ENCODE data around the gene SF3A1. TPM values are rescaled to one million over a fixed set of nuclear protein-coding genes. Genes with fewer than 3 reads are reported as not detected.
A peak's percentile ranks its signal among the peaks of the same experiment; 100 is the strongest.

SF3A1 gene
- total and polyA plus RNA-seq, 2 experiments from 2014 or later, result 45.8 to 84.6 TPM

- Histone ChIP-seq H3K27ac (no peak overlapping the region), H3K79me2 (peaks cover 9% of the 10 kb centered on the region), H3K9me2 (replicated peaks; ENCODE audit: insufficient read depth) (no peaks in the 10 kb centered on the region), H3K27me3 (no peaks in the 10 kb centered on the region), H3K9me3 (ENCODE audit: low read depth) (no peaks in the 10 kb centered on the region), H3K4me1 (ENCODE audit: insufficient read depth) (peaks cover 5% of the 10 kb centered on the region), H3K4me2 (peak overlapping the region; percentile 99), H3K4me3 (peak overlapping the region; percentile 96), H2AFZ (peak overlapping the region; percentile 90), H3K36me3 (replicated peaks; ENCODE audit: insufficient read depth, low read depth) (no peaks in the 10 kb centered on the region), H4K20me1 (ENCODE audit: insufficient read depth, poor library complexity, severe bottlenecking) (no peaks in the 10 kb centered on the region)
- WGBS (ENCODE audit: low lambda C conversion rate, missing lambda C conversion rate), result 31% methylated on average over 11 of the region's 11 CpGs
- no peak for DNase-seq (ENCODE audit: low spot score)
- no peak for TF ChIP-seq CTCF (IDR thresholded peaks at IDR 0.05; ENCODE audit: poor library complexity)
- no peak for TF ChIP-seq EZH2 (IDR thresholded peaks at IDR 0.05; ENCODE audit: borderline replicate concordance)
- TF ChIP-seq EZH2phosphoT487 (IDR thresholded peaks at IDR 0.05; ENCODE audit: low read depth, severe bottlenecking, unreplicated experiment), result no peak
Measured at GRCh38 chr22:30397656-30398635, 41.3 kb upstream of the SF3A1 start.

DNA sequence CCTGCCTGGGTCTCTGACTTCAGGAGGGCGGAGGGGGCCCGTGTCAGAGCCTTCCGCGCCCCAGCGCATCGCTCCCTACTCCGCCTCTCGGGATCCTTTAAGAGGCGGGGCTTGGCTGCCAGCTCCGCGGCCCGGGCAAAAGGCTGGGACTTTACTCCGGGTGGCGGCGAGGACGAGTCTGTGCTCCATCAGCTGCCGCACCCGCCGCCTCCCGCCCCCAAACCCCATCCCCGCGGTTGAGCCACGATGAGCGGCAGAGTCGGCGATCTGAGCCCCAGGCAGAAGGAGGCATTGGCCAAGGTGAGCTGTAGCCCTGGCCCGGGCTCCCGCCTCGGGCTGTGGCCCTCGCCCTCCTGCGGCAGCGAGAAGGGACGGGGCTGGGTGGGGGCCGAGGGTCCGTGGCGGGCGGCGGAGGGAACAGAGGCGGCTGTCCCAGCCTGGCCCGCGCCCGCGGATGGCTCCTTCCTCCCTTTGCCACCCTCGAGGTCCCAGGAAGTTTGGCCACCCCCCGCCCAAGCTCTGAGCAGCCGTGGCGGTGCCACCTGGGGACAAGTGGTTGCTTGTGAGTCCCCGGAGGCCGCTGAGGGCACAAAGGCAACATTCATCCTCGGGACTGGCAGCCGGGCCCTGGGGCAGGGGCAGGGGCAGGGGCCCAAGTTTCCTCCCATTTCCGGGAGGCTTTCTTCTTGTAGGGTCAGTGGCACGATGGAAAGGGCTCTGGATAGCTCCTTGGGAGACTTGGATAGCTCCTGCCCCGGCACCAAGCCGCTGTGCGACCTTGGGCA is 40.4 kb upstream of the SF3A1 start, which contains the start of gene SEC14L2:
Gene SEC14L2, plus strand, starts transcription at position 148 of the 785 bp plus-strand sequence. Its CDS starts 99 bp downstream, at position 247.
- peaks cover 9% of the 10 kb centered on the region for H3K79me2 ChIP-seq
- WGBS (ENCODE audit: low lambda C conversion rate, missing lambda C conversion rate), result 1% methylated on average over 39 of the region's 56 CpGs
- DNase-seq (ENCODE audit: low spot score), result peak; percentile 79

DNA sequence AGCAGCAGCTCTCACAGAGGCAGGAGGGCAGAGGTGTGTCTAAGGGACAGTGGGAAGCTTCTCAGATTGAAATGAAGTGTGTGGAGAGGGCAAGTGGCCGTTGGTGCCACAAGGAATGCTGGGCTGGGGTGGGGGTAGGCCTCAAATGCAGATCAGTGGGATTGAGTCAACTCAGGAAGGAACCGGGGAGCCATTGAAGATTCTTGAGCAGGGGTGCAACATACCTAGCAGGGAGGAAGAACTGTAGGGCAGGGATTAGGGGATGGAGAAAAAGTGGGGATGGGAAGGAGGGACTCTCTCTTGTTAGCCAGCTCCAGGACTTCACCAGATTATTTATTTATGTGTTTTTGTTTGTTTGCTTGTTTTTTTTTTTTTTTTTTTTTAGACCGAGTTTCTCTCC is 37.2 kb upstream of the SF3A1 start:
- Histone ChIP-seq H3K4me1 (ENCODE audit: insufficient read depth) (peaks cover 5% of the 10 kb centered on the region), H4K20me1 (ENCODE audit: insufficient read depth, poor library complexity, severe bottlenecking) (no peaks in the 10 kb centered on the region), H3K27me3 (no peaks in the 10 kb centered on the region), H3K4me3 (no peak overlapping the region), H2AFZ (no peak overlapping the region), H3K9me2 (replicated peaks; ENCODE audit: insufficient read depth) (no peaks in the 10 kb centered on the region), H3K79me2 (peaks cover 9% of the 10 kb centered on the region), H3K9me3 (ENCODE audit: low read depth) (no peaks in the 10 kb centered on the region), H3K27ac (no peak overlapping the region), H3K4me2 (no peak overlapping the region), H3K36me3 (replicated peaks; ENCODE audit: insufficient read depth, low read depth) (no peaks in the 10 kb centered on the region)
- WGBS (ENCODE audit: low lambda C conversion rate, missing lambda C conversion rate), result 89% methylated on average over 3 of the region's 3 CpGs
- no peak for DNase-seq (ENCODE audit: low spot score)
- TF ChIP-seq EZH2phosphoT487 (IDR thresholded peaks at IDR 0.05; ENCODE audit: low read depth, severe bottlenecking, unreplicated experiment) (no peak), CTCF (IDR thresholded peaks at IDR 0.05; ENCODE audit: poor library complexity) (no peak), EZH2 (IDR thresholded peaks at IDR 0.05; ENCODE audit: borderline replicate concordance) (no peak)

More for the DNA sequence above, 40.4 kb upstream of the SF3A1 start, which contains the start of gene SEC14L2:
- Histone ChIP-seq H2AFZ (peak within 1 kb of the TSS; percentile 90), H3K27me3 (no peaks in the 10 kb centered on the region), H3K9me3 (ENCODE audit: low read depth) (no peaks in the 10 kb centered on the region), H3K36me3 (replicated peaks; ENCODE audit: insufficient read depth, low read depth) (no peaks in the 10 kb centered on the region), H3K4me3 (peak within 1 kb of the TSS; percentile 96), H4K20me1 (ENCODE audit: insufficient read depth, poor library complexity, severe bottlenecking) (no peaks in the 10 kb centered on the region), H3K9me2 (replicated peaks; ENCODE audit: insufficient read depth) (no peaks in the 10 kb centered on the region), H3K27ac (no peak within 1 kb of the TSS), H3K4me1 (ENCODE audit: insufficient read depth) (peaks cover 5% of the 10 kb centered on the region), H3K4me2 (peak within 1 kb of the TSS; percentile 99)
- TF ChIP-seq CTCF (IDR thresholded peaks at IDR 0.05; ENCODE audit: poor library complexity), result no peak
- no peak for TF ChIP-seq EZH2phosphoT487 (IDR thresholded peaks at IDR 0.05; ENCODE audit: low read depth, severe bottlenecking, unreplicated experiment)
- TF ChIP-seq EZH2 (IDR thresholded peaks at IDR 0.05; ENCODE audit: borderline replicate concordance), result no peak

Measured in hepatocyte (in vitro differentiated cells).